ENCODE results near the gene APOBEC3A. TPM values are rescaled to one million over a fixed set of nuclear protein-coding genes. Genes with fewer than 3 reads are reported as not detected.

APOBEC3A gene
- total and polyA plus RNA-seq, 2 experiments from 2014 or later = not detected

DNA sequence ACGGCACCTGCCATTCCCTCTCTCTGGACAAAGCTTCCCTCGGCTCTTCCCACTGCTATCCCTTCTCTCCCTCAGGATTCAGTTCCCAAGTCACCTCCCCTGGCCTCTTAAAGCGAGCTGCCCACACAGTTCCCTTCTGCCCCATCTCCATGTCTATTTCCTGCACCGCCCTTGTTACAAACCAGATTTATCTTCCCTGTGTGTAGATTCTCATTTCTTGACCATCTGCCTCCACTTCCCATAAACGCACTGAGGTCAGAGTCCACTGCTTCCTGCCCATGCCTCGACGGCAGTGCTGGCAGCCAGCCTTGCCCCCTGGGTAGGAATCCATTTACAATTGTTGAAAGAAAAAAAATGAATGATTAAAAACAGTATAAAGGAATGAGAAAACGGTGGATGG is 13.1 kb downstream of the APOBEC3A start:
- H3K4me2 ChIP-seq = no peak overlapping the region
- H3K4me1 ChIP-seq (ENCODE audit: insufficient read depth) = no peaks in the 10 kb centered on the region
- H3K27ac ChIP-seq = no peak overlapping the region
- H4K20me1 ChIP-seq (ENCODE audit: insufficient read depth, poor library complexity, severe bottlenecking) = no peaks in the 10 kb centered on the region
- H3K36me3 ChIP-seq (replicated peaks; ENCODE audit: insufficient read depth, low read depth) = no peaks in the 10 kb centered on the region
- DNase-seq (ENCODE audit: low spot score) = no peak
- H3K9me3 ChIP-seq (ENCODE audit: low read depth) = no peaks in the 10 kb centered on the region
- TF ChIP-seq EZH2phosphoT487 (IDR thresholded peaks at IDR 0.05; ENCODE audit: low read depth, severe bottlenecking, unreplicated experiment) = no peak
- TF ChIP-seq EZH2 (IDR thresholded peaks at IDR 0.05; ENCODE audit: borderline replicate concordance) = no peak
- TF ChIP-seq, protein P1, sequence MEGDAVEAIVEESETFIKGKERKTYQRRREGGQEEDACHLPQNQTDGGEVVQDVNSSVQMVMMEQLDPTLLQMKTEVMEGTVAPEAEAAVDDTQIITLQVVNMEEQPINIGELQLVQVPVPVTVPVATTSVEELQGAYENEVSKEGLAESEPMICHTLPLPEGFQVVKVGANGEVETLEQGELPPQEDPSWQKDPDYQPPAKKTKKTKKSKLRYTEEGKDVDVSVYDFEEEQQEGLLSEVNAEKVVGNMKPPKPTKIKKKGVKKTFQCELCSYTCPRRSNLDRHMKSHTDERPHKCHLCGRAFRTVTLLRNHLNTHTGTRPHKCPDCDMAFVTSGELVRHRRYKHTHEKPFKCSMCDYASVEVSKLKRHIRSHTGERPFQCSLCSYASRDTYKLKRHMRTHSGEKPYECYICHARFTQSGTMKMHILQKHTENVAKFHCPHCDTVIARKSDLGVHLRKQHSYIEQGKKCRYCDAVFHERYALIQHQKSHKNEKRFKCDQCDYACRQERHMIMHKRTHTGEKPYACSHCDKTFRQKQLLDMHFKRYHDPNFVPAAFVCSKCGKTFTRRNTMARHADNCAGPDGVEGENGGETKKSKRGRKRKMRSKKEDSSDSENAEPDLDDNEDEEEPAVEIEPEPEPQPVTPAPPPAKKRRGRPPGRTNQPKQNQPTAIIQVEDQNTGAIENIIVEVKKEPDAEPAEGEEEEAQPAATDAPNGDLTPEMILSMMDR (IDR thresholded peaks at IDR 0.05; ENCODE audit: poor library complexity) = no peak
- no peak overlapping the region for H3K4me3 ChIP-seq
- no peak overlapping the region for H2AFZ ChIP-seq
- no peaks in the 10 kb centered on the region for H3K79me2 ChIP-seq
- no peaks in the 10 kb centered on the region for H3K9me2 ChIP-seq (replicated peaks; ENCODE audit: insufficient read depth)
- 71% methylated on average over 8 of the region's 8 CpGs for WGBS (ENCODE audit: low lambda C conversion rate, missing lambda C conversion rate)
- no peaks in the 10 kb centered on the region for H3K27me3 ChIP-seq

- no peaks in the 10 kb centered on the region for H3K27me3 ChIP-seq
- H2AFZ ChIP-seq = no peak overlapping the region
- no peaks in the 10 kb centered on the region for H3K4me1 ChIP-seq (ENCODE audit: insufficient read depth)
- H3K4me3 ChIP-seq = no peak overlapping the region
- no peaks in the 10 kb centered on the region for H3K9me3 ChIP-seq (ENCODE audit: low read depth)
- no peak overlapping the region for H3K27ac ChIP-seq
- WGBS (ENCODE audit: low lambda C conversion rate, missing lambda C conversion rate) = 90% methylated on average over 5 of the region's 5 CpGs
- H3K36me3 ChIP-seq (replicated peaks; ENCODE audit: insufficient read depth, low read depth) = no peaks in the 10 kb centered on the region
- DNase-seq (ENCODE audit: low spot score) = no peak
- TF ChIP-seq EZH2phosphoT487 (IDR thresholded peaks at IDR 0.05; ENCODE audit: low read depth, severe bottlenecking, unreplicated experiment) = no peak
- TF ChIP-seq, protein P1 (IDR thresholded peaks at IDR 0.05; ENCODE audit: poor library complexity) = no peak
- no peak for TF ChIP-seq EZH2 (IDR thresholded peaks at IDR 0.05; ENCODE audit: borderline replicate concordance)
- H3K79me2 ChIP-seq = no peaks in the 10 kb centered on the region
- no peaks in the 10 kb centered on the region for H4K20me1 ChIP-seq (ENCODE audit: insufficient read depth, poor library complexity, severe bottlenecking)
- H3K4me2 ChIP-seq = no peak overlapping the region
- H3K9me2 ChIP-seq (replicated peaks; ENCODE audit: insufficient read depth) = no peaks in the 10 kb centered on the region
These were observed 13.8 kb downstream of the APOBEC3A start for GRCh38 chr22:38971202-38971601.

DNA sequence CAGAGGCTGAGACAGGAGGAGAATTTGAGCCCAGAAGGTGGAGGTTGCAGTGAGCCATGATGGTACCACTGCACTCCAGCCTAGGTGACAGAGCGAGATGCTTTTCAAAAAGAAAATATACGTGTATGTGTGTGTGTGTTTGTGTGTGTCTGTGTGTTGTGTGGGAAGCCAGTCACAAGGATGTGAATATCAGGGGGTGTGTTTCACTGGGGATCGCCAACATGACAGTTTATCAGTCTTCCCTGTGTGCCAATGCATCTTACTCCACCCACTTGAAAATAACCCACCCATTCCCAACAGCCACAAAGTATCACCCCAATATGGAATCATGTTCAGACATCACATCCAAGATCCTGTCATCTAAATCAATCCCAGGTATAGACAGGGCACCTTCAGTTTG is 14.4 kb downstream of the APOBEC3A start:
- Histone ChIP-seq H3K4me3 (no peak overlapping the region), H3K79me2 (no peaks in the 10 kb centered on the region), H2AFZ (no peak overlapping the region), H3K27ac (no peak overlapping the region), H3K9me3 (ENCODE audit: low read depth) (no peaks in the 10 kb centered on the region), H3K27me3 (no peaks in the 10 kb centered on the region), H3K4me2 (no peak overlapping the region), H3K4me1 (ENCODE audit: insufficient read depth) (no peaks in the 10 kb centered on the region), H3K9me2 (replicated peaks; ENCODE audit: insufficient read depth) (no peaks in the 10 kb centered on the region), H3K36me3 (replicated peaks; ENCODE audit: insufficient read depth, low read depth) (no peaks in the 10 kb centered on the region), H4K20me1 (ENCODE audit: insufficient read depth, poor library complexity, severe bottlenecking) (no peaks in the 10 kb centered on the region)
- WGBS (ENCODE audit: low lambda C conversion rate, missing lambda C conversion rate) = 91% methylated on average over 3 of the region's 3 CpGs
- DNase-seq (ENCODE audit: low spot score) = no peak
- TF ChIP-seq, protein P1 (IDR thresholded peaks at IDR 0.05; ENCODE audit: poor library complexity) = no peak
- no peak for TF ChIP-seq EZH2 (IDR thresholded peaks at IDR 0.05; ENCODE audit: borderline replicate concordance)
- no peak for TF ChIP-seq EZH2phosphoT487 (IDR thresholded peaks at IDR 0.05; ENCODE audit: low read depth, severe bottlenecking, unreplicated experiment)

- Histone ChIP-seq H3K36me3 (replicated peaks; ENCODE audit: insufficient read depth, low read depth) (no peaks in the 10 kb centered on the region), H4K20me1 (ENCODE audit: insufficient read depth, poor library complexity, severe bottlenecking) (no peaks in the 10 kb centered on the region), H3K27ac (no peak overlapping the region), H3K9me3 (ENCODE audit: low read depth) (no peaks in the 10 kb centered on the region), H3K4me1 (ENCODE audit: insufficient read depth) (no peaks in the 10 kb centered on the region), H3K4me3 (no peak overlapping the region), H3K27me3 (no peaks in the 10 kb centered on the region), H3K79me2 (no peaks in the 10 kb centered on the region), H3K4me2 (no peak overlapping the region), H3K9me2 (replicated peaks; ENCODE audit: insufficient read depth) (no peaks in the 10 kb centered on the region), H2AFZ (no peak overlapping the region)
- WGBS (ENCODE audit: low lambda C conversion rate, missing lambda C conversion rate) = 90% methylated on average over 5 of the region's 5 CpGs
- TF ChIP-seq EZH2phosphoT487 (IDR thresholded peaks at IDR 0.05; ENCODE audit: low read depth, severe bottlenecking, unreplicated experiment) = no peak
- no peak for TF ChIP-seq EZH2 (IDR thresholded peaks at IDR 0.05; ENCODE audit: borderline replicate concordance)
- TF ChIP-seq, protein P1 (IDR thresholded peaks at IDR 0.05; ENCODE audit: poor library complexity) = no peak
- no peak for DNase-seq (ENCODE audit: low spot score)
These were observed 15.1 kb downstream of the APOBEC3A start for GRCh38 chr22:38972558-38972957.

All from hepatocyte (in vitro differentiated cells).